NCI-H526 (cell line): ENCODE measurements around the gene TPRG1.

Experiments used
- DNase-seq, 2 experiments: peaks; one replicate each; lab custom pipeline; 2025; lab: John Stamatoyannopoulos, UW

The TPRG1 gene

DNA sequence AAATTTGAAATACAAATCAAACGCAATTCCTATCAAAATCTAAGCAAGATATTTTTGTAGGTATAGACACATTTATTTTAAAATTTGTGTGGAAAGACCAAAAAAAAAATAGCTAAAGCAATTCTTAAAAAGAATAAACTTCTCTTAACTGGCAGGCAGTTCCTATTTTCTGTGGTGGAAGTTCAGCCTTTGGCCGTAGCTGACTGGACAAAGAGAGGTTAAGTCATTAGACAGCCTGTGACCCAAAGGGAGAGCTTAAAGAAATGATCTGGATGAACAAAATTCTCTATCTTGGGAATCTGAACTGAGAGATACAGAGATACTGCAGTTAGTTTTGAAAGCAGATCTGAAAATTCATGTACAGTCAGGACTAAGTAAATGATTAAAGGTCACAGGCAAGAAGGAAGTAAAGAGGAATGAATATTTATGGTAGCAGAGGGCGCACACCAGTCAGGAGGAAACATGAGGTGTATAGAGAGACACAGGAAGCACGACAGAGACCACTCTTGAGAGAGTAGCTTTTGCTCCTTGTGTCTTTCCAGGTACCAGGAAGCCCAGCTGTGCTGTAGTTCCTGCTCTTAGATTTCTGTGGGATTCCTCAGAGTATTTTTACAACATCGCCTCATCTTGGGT, 57.5 kb downstream of the TPRG1 start:
- DNase-seq: no peak

DNA sequence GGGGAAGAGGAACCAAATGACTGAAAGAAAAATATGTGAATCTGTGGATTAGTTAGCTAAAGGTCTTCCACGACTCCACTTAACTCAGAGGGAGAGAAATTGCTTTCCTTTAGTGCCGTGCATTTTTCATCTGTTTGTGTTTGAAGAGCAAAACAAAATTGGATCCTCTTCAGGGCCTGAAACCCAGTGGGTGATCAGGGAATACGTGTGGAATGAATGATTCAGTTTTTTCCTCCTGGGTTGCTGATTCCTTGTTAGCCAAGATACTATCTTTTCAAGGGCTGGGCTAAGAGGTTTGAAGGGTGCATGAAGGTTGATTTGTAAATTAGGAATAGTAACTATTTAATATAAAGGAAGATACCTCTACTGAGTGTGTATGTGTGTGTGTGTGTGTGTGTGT, 61.0 kb downstream of the TPRG1 start:
- no peak for DNase-seq

DNA sequence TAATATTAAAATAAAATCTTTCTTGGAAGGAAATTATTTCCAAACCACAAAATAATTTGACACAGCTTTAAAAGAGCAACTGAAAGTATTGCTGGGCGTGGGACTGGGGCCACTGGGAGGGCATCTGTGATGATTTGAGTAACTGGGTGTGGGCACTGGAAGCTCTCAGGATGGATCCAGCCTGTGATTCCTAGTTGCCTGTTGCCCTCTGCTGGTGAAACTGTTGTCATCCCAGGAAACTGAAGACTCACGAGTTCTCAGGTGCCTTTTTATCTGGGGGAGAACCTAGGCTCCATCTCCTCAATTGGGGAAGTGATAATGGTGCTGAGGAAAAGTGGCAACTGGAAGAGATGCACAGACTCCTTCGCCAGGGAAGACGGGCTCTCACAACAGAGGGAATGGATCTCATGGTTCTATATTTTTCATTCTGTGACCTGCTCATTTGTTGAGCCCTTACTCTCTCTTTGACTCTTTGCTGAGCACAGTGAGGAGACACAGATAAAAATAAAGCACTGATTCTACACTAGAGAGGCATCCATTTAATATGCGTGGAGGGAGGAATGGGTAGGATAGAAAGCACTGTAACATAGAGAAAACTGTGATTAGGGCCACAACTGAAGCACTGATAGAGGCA, 61.6 kb downstream of the TPRG1 start:
- peak in 1 of 2 experiments; percentile 69 for DNase-seq

DNA sequence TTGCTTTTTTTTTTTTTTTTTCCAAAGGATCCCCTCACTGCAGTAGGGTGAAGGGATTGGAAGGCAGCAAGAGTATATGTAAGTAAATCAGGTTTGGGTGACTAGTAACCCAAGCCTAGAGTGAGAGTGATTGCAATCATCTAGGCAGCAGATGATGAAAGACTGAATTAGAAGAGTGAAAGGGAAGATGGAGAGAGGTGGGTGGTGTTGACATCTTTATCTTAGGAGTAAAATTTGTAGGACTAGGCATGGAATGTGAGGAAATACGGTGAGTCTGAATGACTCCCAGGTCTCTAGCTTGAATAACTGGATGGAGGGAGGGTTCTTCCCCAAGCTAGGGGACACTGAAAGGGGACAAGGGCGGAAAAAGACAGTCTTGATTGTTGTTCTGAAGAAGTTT, 63.4 kb downstream of the TPRG1 start:
- DNase-seq: no peak

DNA sequence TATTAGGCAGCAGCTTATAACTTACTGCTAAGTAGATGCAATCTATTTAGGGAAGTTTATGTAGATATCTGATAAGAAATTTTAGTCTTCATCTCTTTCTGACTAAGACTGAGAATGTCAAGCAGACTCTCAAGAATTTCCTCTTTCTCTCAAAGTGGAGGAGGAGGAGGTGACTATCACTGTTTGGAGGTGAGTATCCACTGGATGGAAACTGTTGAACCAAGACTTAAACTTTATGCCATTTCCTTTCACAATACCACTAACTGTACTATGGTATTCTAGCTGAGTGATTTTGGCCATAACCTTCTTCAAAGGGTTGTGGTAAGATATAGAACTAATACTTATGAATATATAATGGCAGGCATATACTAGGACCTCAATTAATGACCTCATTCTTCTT, 64.6 kb downstream of the TPRG1 start:
- DNase-seq: no peak

DNA sequence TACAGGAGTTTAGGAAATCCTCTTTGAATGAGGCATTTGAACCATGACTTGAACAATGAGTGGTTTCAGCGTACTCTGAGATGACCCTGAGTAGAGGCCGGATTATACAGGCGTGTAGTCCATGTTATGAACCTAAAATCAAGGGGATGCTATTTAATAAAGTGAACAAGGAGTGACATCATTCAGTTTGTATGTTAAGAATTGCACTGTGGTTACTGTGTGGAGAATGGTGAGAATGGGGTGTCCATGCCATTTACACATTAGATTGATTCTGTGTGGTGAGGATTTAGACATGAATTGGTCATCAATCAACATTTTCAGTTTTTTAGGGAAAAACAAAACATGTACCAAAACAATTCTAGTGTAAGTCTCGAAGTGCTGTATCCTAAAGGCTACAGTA, 65.8 kb downstream of the TPRG1 start:
- no peak for DNase-seq

DNA sequence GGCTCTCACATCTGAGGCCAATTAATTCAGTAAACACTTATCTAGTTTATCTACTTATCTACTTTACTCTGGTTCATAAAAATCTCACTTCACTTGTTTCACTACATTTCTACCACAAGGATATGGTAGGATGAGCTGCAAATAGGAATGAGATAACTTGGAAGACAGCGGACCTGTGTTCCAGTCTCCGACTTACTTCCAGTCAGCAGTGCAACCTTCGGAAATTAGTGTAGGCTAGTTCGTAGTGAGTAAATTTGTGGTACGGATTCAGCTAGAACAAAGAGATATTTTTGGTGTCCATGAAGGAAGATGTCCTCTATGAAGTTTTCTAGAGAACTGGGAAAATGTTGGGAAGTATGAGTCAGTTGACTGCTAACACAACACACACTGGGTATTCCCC, 66.3 kb downstream of the TPRG1 start:
- no peak for DNase-seq

DNA sequence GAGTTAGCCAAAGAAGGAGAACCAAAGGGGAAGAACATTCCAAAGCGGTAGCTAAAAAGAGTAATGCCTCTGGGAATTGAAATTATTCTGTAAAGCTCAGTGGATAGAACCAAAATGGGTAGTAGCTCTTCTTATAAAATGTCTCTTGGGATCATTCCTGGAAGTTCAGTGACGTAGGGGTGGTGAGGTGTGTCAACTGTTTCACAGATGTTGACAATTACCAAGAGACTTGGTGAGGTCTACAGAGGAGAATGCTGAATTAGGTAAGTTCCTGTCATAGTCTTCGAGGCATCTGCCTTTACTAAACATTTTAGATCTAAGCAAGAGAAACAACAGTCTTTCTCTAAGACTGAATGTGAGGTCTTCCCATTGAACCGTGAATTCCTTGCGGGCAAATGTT, 67.8 kb downstream of the TPRG1 start:
- DNase-seq: no peak

DNA sequence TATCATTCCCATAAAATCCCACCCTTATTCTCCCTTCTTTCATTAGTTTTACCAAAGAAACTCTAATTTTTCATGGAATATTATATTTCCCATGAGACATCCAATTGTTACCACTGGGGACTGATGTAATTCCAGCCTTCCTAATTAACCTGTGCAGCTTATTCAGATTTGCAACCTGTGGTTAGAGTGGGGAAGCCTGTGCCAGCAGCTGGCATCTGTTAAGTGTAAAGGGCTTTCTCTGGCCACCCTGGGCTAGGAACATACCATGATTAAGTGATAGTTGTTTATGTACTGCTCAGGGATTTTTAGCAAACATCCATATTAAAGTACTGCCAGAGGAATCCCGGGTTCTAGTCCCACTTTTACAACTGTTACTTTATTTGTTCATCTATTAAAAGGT, 78.2 kb downstream of the TPRG1 start:
- no peak for DNase-seq

DNA sequence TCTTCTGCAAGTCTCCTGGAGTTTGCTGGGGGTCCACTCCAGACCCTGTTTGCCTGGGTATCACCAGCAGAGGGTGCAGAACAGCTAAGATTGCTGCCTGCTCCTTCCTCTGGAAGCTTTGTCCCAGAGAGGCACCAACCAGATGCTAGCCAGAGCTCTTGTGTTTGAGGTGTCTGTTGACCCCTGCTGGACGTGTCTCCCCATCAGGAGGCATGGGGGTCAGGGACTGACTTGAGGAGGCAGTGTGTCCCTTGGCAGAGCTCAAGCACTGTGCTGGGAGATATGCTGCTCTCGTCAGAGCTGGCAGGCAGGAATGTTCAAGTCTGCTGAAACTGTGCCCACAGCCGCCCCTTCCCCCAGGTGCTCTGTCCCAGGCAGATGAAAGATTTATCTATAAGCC, 86.5 kb downstream of the TPRG1 start:
- DNase-seq: no peak

DNA sequence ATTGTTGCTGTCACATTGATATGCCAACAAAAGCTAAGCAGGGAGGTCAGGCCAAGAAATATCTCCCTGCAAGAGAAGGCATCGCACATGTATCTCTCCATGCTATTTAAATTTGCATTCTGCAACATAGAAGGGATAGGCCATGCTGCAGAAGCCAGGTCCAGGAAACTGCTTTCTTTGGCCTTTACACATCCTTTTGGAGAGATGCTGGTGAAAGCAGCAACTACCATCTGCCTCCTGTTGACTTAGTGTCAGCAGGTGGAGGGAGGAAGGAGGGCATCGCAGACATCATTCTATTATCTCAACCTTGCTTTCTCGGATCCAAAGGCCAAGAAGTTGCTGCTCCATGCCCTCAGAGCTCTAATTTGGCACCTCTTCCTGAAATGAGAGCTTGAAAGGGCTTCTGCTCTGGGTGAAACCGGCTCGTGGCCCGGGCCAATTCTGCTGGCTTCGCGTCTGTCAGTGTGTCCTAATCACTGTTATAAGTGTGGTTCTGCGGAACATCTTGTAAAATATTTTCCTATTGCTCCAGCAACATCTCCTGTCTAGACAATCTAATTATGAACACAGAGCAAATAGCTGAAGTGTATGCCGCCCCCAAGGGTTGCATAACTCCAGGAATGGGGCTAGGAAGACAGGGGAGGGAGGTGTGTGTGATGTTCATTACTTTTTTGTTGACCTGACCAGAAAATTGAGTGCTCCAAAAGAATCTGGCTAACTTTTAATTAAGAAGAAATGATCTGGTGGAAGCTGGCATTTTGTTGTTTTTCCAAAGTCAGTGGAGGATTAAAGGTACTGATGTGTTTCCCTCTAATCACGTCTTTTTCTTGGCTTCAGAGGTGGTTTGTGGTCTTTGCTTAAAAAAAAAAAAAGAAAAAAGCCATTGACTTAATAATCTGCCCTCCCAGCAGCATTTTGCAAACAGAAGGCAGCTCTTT, 89.1 kb downstream of the TPRG1 start:
- DNase-seq: no peak

DNA sequence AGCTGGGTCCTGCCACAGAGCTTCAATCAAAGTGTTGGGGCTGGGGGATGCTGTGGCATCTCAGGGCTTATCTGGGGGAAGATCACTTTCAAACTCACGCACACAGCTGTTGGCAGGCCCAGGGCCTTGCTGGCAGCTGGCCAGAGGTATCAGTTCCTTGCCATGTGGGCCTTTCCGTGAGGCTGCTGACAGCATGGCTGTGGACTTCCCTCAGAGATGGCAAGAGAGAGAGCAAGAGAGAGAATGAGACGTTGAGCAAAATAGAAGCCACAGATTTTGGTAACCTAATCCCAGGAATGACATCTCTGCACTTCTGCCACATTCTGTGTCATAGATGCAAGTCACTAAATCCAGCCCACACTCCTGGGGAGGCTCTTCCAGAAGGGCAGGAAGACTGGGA, 91.0 kb downstream of the TPRG1 start:
- no peak for DNase-seq

DNA sequence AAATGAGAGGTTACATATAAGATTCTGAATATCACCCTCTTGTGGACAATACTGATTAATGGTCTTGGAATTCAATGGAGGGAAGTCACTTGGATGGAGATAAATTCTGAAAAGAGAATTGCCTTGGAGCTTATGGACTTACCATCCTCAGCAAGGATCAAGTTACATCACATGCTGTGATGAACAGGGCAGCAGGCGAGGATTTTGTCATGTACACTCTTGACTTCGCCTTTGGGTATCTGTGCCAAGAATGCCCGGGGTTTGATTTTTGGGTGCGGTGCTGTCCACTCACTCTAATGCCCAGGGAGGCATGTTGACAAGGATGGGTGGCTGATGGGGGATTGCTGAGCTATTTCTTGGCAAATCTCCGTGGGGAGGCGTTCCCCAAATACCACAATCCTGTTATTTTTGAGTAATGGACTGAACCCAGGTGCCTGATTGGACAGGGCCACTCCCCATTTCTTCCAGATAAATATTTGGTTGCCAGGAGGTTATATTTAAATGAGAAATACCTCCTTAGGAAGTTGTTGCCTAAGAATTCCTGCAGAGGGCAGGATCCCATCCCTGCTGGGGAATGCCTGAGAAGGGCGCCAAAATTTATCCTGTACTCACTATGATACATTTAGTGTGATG, 96.3 kb downstream of the TPRG1 start:
- no peak for DNase-seq

DNA sequence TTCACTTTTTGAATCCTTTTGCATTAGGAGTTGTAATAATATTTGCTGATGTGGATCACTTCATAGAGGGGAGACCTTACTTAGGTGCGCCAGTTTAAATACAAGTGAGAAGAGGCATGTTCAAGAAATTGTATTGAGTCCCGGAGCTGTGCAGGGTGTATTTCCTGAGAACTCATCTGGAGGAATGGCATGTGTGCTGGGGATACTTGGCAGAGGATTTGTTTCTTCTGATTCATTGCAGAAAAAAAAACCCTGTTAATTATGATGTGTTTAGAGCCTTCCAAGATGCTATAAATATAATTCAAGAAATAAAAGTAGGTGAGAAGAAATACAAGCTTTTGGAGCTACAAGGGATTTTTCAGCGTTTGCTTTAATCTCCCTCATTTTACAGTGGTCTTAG, 97.6 kb downstream of the TPRG1 start:
- no peak for DNase-seq

DNA sequence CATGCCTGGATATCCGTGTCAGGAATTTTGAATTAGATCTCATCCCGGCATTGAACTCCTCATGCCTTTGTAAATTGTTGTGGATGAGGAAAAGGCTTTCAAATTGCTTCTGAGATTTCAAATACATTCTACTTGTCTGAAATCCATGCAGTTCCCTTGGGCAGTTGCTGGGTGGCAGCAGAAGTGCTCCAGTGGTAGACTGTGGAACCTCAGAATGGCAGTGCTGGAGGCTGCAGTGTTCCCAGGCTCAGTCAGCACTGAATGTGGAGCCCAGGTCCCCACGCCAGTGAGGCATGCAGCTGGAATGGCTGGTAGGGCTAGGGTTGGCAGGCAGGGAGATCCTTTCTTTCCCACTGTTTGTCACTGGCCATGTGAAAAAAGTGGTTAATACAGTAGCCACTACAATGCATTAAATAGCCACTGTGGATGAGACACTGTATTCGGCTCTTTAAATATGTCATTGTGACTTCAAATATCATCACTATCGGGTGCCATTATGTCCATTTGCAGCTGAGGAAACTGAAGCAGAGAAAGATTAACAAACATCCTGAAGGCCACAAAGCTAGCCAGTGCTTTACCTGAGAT, 98.6 kb downstream of the TPRG1 start:
- peak; percentile 44 to 61 for DNase-seq

DNA sequence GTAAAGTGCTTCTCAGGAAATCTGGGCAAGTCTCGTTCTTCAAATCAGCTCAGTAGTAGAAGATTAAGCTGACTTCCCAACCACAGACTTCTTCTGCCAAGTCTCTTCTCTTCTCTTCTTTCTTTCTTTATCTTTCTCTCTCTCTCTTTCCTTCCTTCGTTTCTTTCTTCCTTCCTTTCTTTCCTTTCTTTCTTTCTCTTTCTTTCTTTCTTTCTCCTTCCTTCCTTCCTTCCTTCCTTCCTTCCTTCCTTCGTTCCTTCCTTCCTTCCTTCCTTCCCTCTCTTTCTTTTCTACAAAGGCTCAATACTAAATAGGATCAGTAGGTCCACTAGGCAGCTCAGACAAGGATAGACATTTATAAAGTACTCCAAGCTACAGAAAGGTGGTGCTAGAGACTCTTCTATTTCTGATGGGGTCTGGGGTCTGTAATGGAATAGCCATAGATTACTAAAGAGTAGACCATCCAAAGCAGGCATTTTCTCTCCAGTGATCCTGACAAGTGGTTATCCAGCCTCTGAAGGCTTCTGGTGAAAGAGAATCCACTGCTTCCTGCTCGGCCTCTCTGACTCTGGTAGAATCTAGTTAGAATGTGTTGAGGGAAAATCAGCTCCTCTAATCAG, 100.8 kb downstream of the TPRG1 start:
- DNase-seq: peak in 1 of 2 experiments; percentile 37

DNA sequence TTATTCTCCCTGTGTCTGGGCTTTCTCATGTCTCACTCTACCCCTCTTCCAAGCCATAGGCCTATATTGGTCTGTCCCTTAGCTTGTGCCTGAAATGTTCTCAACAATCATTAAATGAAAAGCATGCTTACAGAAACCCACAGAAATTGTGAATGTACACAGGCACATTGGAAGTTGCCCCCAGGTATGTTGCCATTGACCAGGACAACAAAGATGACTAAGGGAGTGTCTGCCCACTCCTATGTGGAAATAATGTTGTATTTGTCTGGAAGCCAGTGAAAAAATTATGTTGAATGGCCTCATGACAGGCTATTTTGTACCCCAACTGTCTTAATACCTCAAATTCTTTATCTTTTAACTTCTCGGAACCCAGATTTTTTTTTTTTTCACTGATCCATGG, 102.0 kb downstream of the TPRG1 start:
- DNase-seq: no peak

DNA sequence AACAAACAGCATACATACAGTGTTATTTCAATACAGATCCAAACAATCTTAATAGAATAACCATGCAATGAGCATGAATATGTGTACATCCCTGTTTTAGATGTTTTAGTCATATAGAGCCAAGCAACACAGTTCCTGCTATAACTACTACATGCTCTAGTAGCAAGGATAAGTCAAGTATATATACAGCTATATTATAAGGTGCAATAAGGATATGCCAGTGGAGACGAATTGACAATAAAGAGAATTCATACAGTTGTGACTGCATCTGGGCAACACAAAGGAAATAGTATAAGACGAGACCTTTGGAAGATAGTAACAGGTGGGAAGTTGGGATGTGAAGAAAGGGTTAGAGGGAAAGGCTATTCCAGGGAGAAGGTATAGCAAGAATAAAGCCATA, 103.4 kb downstream of the TPRG1 start:
- no peak for DNase-seq

DNA sequence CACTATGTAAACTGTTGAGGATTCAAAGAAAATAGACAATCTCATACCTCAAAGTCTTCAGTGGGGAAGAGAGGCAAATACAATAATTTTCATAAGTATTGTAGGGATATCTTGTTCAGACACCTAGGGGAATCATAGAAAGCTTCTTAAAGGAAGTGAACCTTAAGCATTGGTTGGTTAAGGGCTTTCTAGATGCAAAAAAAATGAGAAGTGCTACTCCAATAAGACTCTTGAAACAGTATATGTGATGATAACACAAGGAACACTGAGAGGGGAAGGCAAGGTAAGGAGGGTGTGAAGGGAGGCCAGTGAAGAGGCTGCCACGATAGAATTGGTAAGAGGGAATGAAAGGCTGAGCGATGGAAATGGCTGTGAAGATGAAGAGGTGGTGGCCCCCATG, 104.1 kb downstream of the TPRG1 start:
- no peak for DNase-seq

DNA sequence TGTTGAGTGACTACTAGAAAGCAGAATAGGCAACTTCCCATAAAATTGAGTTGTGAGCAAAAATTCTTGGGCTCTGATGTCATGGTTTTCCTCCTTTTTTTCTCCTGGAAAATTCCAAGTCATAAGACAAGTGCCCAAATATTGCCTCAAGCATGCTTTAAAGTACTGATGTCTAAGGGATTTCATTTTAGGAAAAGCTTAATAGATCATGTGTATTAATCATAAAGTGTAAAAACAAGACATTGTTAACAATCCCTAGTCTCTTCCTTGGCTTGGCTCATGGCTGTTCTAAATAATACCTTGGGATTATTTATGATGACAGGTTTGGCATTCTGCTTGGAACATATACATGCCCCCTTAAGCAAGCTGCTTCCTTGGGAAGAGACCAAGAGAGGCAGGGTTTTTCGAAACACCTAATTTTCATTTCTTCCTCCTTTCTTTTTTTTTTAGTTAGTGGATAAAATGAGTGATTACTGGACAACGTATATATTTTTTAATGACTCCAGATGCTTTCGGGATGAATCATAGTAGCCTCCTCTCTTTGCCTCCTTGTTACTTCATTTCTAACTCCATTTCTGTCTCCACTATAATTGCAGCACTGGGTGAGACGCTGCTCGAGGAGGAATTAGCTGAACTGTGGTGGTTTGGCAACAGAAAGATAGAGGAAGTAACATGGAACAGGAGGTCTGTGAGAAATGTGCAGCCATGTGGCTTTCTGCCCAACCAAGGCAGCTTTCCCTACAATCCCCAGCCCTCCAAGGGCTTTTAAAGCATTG, 104.9 kb downstream of the TPRG1 start:
- no peak for DNase-seq

DNA sequence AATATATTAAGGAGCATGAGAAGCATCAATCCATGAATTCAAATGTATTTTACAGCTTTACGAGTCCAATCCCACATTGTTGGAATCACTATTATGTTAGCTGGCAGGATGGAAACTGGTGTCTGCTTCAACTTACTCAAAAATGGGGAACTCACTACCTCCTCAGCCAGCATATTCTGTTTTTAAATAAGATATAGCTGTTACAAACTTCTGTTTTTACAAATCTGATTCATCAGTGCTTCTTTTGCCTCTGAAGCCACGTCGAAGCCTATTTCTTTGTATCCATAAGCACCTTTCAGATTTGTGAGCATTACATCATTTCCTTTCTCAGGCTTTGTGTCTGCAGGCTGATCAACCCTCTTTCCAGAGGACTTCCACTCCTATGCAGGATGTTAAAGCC, 105.9 kb downstream of the TPRG1 start:
- DNase-seq: no peak
